ENCODE measurements around the gene CCNY. TPM values are rescaled to one million over a fixed set of nuclear protein-coding genes. Genes with fewer than 3 reads are reported as not detected.

CCNY gene
- total and polyA plus RNA-seq, 2 of the 4 experiments (the other 2 are of a cell fraction): 38.0 to 131 TPM

- ATAC-seq (ENCODE audit: low read depth) (no peak), DNase-seq (no peak)
- Histone ChIP-seq H2BK5ac (ENCODE audit: low read depth, low read length, poor library complexity, severe bottlenecking) (no peak overlapping the region), H2AK9ac (replicated peaks; ENCODE audit: low read depth, low read length, poor library complexity) (no peak overlapping the region), H3K27ac (ENCODE audit: insufficient read depth, low read length) (no peak overlapping the region), H3K18ac (ENCODE audit: low read depth, low read length) (no peak overlapping the region), H4K5ac (ENCODE audit: low read depth, low read length) (no peak overlapping the region), H2AK5ac (ENCODE audit: low read depth, low read length) (no peak overlapping the region), H3K56ac (ENCODE audit: extremely low read depth, insufficient read depth, low read length) (no peak overlapping the region), H3K36me3 (ENCODE audit: control insufficient read depth, insufficient read depth, low read length) (no peaks in the 10 kb centered on the region), H3K9me3 (ENCODE audit: control insufficient read depth, insufficient read depth, low read length) (peaks cover 9% of the 10 kb centered on the region), H3K23ac (ENCODE audit: low read depth, low read length) (no peak overlapping the region), H4K20me1 (ENCODE audit: insufficient read depth, low read length) (peaks cover 84% of the 10 kb centered on the region), H2AFZ (replicated peaks; ENCODE audit: low read length, poor library complexity) (no peak overlapping the region), H4K8ac (ENCODE audit: low read depth in 2 of 2, low read length in 2 of 2) (no peak overlapping the region), H3K4me2 (ENCODE audit: low read depth, low read length) (no peak overlapping the region), H3K79me1 (ENCODE audit: low read depth in 1 of 2, low read length in 2 of 2) (peaks cover 49 to 92% of the 10 kb centered on the region in 2 experiments), H2BK120ac (ENCODE audit: low read depth, low read length) (no peak overlapping the region), H2BK20ac (ENCODE audit: low read depth, low read length) (no peak overlapping the region), H3K4ac (ENCODE audit: low read depth, low read length) (no peak overlapping the region), H3K14ac (replicated peaks; ENCODE audit: low read depth, low read length) (no peak overlapping the region), H3K9ac (ENCODE audit: low read depth, low read length) (no peak overlapping the region), H4K91ac (ENCODE audit: insufficient read depth, low read depth, low read length) (no peak overlapping the region), H2BK15ac (ENCODE audit: low read depth, low read length) (no peak overlapping the region), H3K27me3 (ENCODE audit: control insufficient read depth, insufficient read depth, low read length) (no peaks in the 10 kb centered on the region), H3K4me1 (ENCODE audit: control insufficient read depth, insufficient read depth, low read length) (peaks cover 5% of the 10 kb centered on the region; the same call in 1 of the 2 replicates), H3K4me3 (ENCODE audit: insufficient read depth, low read depth, low read length) (no peak overlapping the region), H3K9me1 (ENCODE audit: insufficient read depth, low read length) (peaks cover 27% of the 10 kb centered on the region)
- in situ Hi-C loops (cut with MboI; ENCODE audit: low sequenced_read_pairs) (no loop called here), dilution Hi-C loops (cut with HindIII; ENCODE audit: low sequenced_read_pairs, unreplicated experiment) (no loop called here), intact Hi-C loops (cut with micrococcal nuclease) (no loop called here)
- CTCF ChIA-PET: no interaction called here
- POLR2A ChIA-PET (ENCODE audit: unreplicated experiment): no interaction called here
- no TSS peak for BruUV-seq (replicated peaks)
- no CpG with 5 or more reads among the region's 8 CpGs for WGBS, 2 experiments (ENCODE audit: extremely low coverage in 2 of 2, insufficient read length in 1 of 2)
- TF ChIP-seq SMC3 (IDR thresholded peaks at IDR 0.05; ENCODE audit: low read depth, low read length) (no peak), CHD1 (IDR thresholded peaks at IDR 0.05; ENCODE audit: low read depth, low read length) (no peak), FOS (IDR thresholded peaks at IDR 0.05; ENCODE audit: low read depth, low read length) (no peak), BHLHE40 (IDR thresholded peaks at IDR 0.05; ENCODE audit: low read depth, low read length) (no peak), NFE2L2 (IDR thresholded peaks at IDR 0.05; ENCODE audit: low read depth, low read length) (no peak), MAZ (IDR thresholded peaks at IDR 0.05; ENCODE audit: borderline replicate concordance, low read depth, low read length) (no peak)
Observed at GRCh38 chr10:35392482-35393228, 56.3 kb downstream of the CCNY start.
